Spleen (tissue), 11 donors: ENCODE data around the gene ITGA1. TPM values are rescaled to one million over a fixed set of nuclear protein-coding genes. Genes with fewer than 3 reads are reported as not detected.

Experiments
- DNase-seq: peaks from one replicate; pipeline ENCODE4 v3.0.0-alpha.2; 2020
- H3K27ac ChIP-seq, 8 donors: fragments of 200-600 bp; sonication (generic) in 7 of 8; 1 replicate in 4 of 8; 2 replicates in 4 of 8; pipeline versions ENCODE4 v1.5.0 to v1.8.0; 2016 to 2021; ENCODE audit warnings: inconsistent platforms in 4 of 8, mild to moderate bottlenecking in 4 of 8, moderate library complexity in 1 of 8
- H3K27me3 ChIP-seq, 7 donors: fragments of 200-600 bp; sonication (generic) in 6 of 7; replicated peaks in 1 of 7; 1 replicate in 4 of 7; 2 replicates in 3 of 7; pipeline versions ENCODE4 v1.5.0 to v1.8.0; 2016 to 2021; ENCODE audit warnings: inconsistent platforms in 3 of 7, mild to moderate bottlenecking in 1 of 7
- H3K36me3 ChIP-seq, 6 donors: fragments of 200-600 bp; sonication (generic) in 5 of 6; 1 replicate in 4 of 6; 2 replicates in 2 of 6; pipeline versions ENCODE4 v1.5.0 to v1.8.0; 2016 to 2021; ENCODE audit warnings: inconsistent platforms in 2 of 6
- H3K4me1 ChIP-seq, 6 donors: fragments of 200-600 bp; sonication (generic) in 5 of 6; 1 replicate in 3 of 6; 2 replicates in 3 of 6; pipeline versions ENCODE4 v1.5.0 to v1.8.0; 2016 to 2021; ENCODE audit warnings: inconsistent platforms in 3 of 6
- H3K4me3 ChIP-seq, 8 donors: fragments of 200-600 bp; sonication (generic) in 7 of 8; 1 replicate in 4 of 8; 2 replicates in 4 of 8; pipeline versions ENCODE4 v1.5.0 to v1.8.0; 2016 to 2021; ENCODE audit warnings: inconsistent platforms in 4 of 8, mild to moderate bottlenecking in 4 of 8, moderate library complexity in 2 of 8
- H3K9me3 ChIP-seq, 8 donors: fragments of 200-600 bp; sonication (generic) in 7 of 8; 1 replicate in 4 of 8; 2 replicates in 4 of 8; pipeline versions ENCODE4 v1.5.0 to v1.8.0; 2016 to 2021; ENCODE audit warnings: inconsistent platforms in 4 of 8
- POLR2A ChIP-seq, 3 donors: fragments of 450-650 bp; IDR thresholded peaks; one replicate each; pipeline ENCODE4 v1.5.1; 2017; ENCODE audit warnings: antibody characterized with exemption in 3 of 3, mild to moderate bottlenecking in 1 of 3
- POLR2AphosphoS5 ChIP-seq, 3 donors: sonication (generic); formaldehyde crosslinking; IDR thresholded peaks; one replicate each; pipeline ENCODE4 v1.5.1; 2017; ENCODE audit warnings: antibody characterized with exemption in 3 of 3
- WGBS, 5 donors: extraction: QIAGEN DNeasy Blood & Tissue Kit in 3 of 5; methylation state at CpG; one replicate each; pipeline versions ENCODE4 v1.1.5 to v1.1.7; 2013 to 2018; 5-methylcytosine and 5-hydroxymethylcytosine counted together
- intact Hi-C: fragments of 100-400 bp; cut with DNase I; formaldehyde crosslinking; loops from one replicate; pipeline ENCODE4 v1.15.0; 2023; ENCODE audit warnings: low total_unique reads
- polyA plus RNA-seq, 3 donors: library from polyadenylated mRNA; stranded (reverse); fragments of 200-250 nt; gene quantifications; one replicate each; pipeline ENCODE4 v1.2.1, GENCODE V29; 2013
- total RNA-seq, 7 donors: library from RNA; depleted of rRNA in 3 of 7; stranded (reverse); fragments of >200 nt in 3 of 7; fragmentation: NEBNext Ultra II Directional in 4 of 7; extraction: Animal tissue kit (Norgen Biotek cat#: 25700) in 4 of 7; gene quantifications; one replicate each; pipeline versions ENCODE4 v1.1.0 to v1.2.1, GENCODE V29; 2016 to 2021
- TF ChIP-seq, protein P1 (sequence below), 11 experiments: fragments of 200-600 bp in 7 of 11; fragments of 450-650 bp in 4 of 11; sonication (generic) in 4 of 11; IDR thresholded peaks in 8 of 11; conservative IDR thresholded peaks in 3 of 11; 1 replicate in 7 of 11; 2 replicates in 4 of 11; pipeline versions ENCODE4 v1.4.0 to v1.8.0; 2016 to 2021; ENCODE audit warnings: antibody characterized with exemption in 11 of 11, inconsistent platforms in 4 of 11, mild to moderate bottlenecking in 1 of 11
- donor health status: healthy with polysubstance abuse.
- donor health status: DM: no; HTN: no; CAD: no; lungs with moderate emphysema.
- donor health status: DM: no; HTN: no; CAD: no.
- donor health status: Bipolar disorder and iron deficiency.
- donor health status: healthy.
- donor health status: DM: no; HTN: no; CAD: no.
- donor health status: DM: yes; HTN: yes; CAD: no.

The ITGA1 gene
- total and polyA plus RNA-seq, 10 donors = 8.3 to 505 (median 289) TPM

DNA sequence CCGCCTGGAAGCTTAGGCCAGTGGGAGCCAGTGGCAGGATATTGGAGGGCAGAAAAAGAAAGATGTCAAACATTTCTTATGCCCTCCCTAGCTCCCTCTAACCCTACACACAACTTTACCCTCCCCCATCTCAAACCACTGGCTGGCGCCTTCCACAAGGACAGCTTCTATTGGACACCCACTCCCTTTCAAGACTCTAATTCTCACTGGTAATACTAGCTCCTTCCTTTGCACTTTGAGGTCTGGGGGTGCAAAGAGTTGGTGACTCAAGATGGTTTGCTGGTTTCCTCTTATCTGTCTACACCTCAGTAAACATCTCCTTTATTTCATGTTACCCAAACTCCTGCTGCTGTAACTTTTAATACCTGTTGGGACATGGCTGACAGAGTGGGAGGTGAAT is 11.6 kb upstream of the ITGA1 start:
- no peak for TF ChIP-seq POLR2AphosphoS5 (IDR thresholded peaks at IDR 0.05)
- TF ChIP-seq, protein P1, sequence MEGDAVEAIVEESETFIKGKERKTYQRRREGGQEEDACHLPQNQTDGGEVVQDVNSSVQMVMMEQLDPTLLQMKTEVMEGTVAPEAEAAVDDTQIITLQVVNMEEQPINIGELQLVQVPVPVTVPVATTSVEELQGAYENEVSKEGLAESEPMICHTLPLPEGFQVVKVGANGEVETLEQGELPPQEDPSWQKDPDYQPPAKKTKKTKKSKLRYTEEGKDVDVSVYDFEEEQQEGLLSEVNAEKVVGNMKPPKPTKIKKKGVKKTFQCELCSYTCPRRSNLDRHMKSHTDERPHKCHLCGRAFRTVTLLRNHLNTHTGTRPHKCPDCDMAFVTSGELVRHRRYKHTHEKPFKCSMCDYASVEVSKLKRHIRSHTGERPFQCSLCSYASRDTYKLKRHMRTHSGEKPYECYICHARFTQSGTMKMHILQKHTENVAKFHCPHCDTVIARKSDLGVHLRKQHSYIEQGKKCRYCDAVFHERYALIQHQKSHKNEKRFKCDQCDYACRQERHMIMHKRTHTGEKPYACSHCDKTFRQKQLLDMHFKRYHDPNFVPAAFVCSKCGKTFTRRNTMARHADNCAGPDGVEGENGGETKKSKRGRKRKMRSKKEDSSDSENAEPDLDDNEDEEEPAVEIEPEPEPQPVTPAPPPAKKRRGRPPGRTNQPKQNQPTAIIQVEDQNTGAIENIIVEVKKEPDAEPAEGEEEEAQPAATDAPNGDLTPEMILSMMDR (IDR thresholded peaks at IDR 0.05 in 8 of 11, conservative IDR thresholded peaks at IDR 0.05 in 3 of 11) = no peak
- TF ChIP-seq POLR2A (IDR thresholded peaks at IDR 0.05) = no peak
- no peak overlapping the region for H3K4me3 ChIP-seq
- no peak for DNase-seq
- no peaks in the 10 kb centered on the region for H3K9me3 ChIP-seq
- peaks cover 12 to 51% (median 39%) of the 10 kb centered on the region in 6 donors for H3K4me1 ChIP-seq
- intact Hi-C loops = no loop called here
- 74 to 90% (median 85%) methylated on average over 2 of the region's 2 CpGs for WGBS, 5 donors
- no peaks in the 10 kb centered on the region for H3K27me3 ChIP-seq
- peak overlapping the region; percentile 19 to 81 (median 64) for H3K27ac ChIP-seq
- no peaks in the 10 kb centered on the region for H3K36me3 ChIP-seq

DNA sequence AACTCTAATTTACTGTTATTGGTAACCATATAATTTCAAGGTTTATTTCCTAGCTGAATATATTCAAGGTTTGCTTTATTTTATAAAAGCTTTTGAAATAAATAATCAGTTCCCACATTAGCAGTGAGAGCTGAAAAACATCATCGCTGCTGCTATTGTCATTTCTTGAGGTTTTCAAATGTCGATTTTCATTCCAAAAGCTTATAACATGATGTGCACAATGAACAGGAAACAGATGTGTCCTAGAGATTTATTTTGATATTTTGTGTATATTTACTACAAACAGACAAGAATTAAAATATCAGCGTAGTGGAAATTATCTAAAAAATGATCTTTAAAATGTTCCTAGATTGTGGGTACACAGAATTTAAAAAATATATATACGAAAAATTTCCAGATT is 10.5 kb upstream of the ITGA1 start:
- Histone ChIP-seq H3K27ac (peak overlapping the region; percentile 19 to 81 (median 64)), H3K9me3 (no peaks in the 10 kb centered on the region), H3K4me1 (peaks cover 12 to 41% (median 31%) of the 10 kb centered on the region in 6 donors), H3K4me3 (no peak overlapping the region), H3K36me3 (no peaks in the 10 kb centered on the region), H3K27me3 (no peaks in the 10 kb centered on the region)
- no peak for DNase-seq
- intact Hi-C loops = no loop called here
- TF ChIP-seq, protein P1 (IDR thresholded peaks at IDR 0.05 in 8 of 11, conservative IDR thresholded peaks at IDR 0.05 in 3 of 11) = no peak
- TF ChIP-seq POLR2AphosphoS5 (IDR thresholded peaks at IDR 0.05) (no peak), POLR2A (IDR thresholded peaks at IDR 0.05) (no peak)
- 52 to 63% (median 57%) methylated on average over 4 of the region's 4 CpGs for WGBS, 5 donors

DNA sequence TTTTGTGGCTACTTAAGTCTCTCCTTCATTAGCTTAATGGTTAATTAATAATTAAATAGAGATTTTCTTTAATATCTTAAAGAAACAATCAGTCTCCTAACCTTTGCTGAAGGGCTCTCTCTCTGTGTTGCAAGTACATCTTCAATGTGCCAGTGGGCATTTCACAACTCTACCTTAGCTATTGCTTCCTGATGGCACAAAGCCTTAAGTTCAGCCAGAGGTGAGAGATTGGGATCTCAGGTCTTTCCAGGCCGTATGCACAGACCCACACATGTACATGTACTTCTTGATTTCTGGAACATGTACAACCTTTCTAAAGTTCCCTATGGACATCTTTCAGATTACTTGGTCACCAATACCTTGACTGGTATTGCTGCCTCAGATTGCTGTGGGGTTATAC is 8.9 kb upstream of the ITGA1 start:
- H3K36me3 ChIP-seq = no peaks in the 10 kb centered on the region
- H3K9me3 ChIP-seq = no peaks in the 10 kb centered on the region
- H3K4me1 ChIP-seq = peaks cover 12 to 27% (median 20%) of the 10 kb centered on the region in 6 donors
- WGBS, 5 donors = 69 to 83% (median 78%) methylated on average over 1 of the region's 1 CpG
- intact Hi-C loops = no loop called here
- no peak overlapping the region for H3K4me3 ChIP-seq
- DNase-seq = no peak
- H3K27me3 ChIP-seq = peaks cover 0 to under 1% (median 0%) of the 10 kb centered on the region in 7 donors
- TF ChIP-seq POLR2A (IDR thresholded peaks at IDR 0.05) (no peak), POLR2AphosphoS5 (IDR thresholded peaks at IDR 0.05) (no peak)
- TF ChIP-seq, protein P1 (IDR thresholded peaks at IDR 0.05 in 8 of 11, conservative IDR thresholded peaks at IDR 0.05 in 3 of 11) = no peak
- peak overlapping the region in 1 of 8 donors; percentile 1 for H3K27ac ChIP-seq

DNA sequence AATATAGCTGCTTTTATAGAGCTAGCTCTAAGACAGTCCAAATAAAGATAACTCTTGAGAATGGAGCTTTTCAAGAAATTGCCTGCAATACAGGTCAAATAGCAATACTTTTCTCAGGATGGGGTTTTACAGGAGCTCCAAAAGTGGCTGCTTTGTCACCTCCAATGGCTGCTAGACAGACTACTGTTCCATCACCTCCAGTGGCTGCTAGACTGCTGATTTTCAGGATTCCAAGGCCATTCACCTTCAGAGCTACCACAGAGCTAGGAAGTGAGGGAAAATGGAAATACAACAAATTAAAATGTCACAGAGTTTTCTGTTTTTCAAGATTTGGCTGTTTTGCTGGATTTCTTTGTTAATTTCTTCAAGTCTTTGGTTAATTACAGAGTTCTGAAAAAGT is 8.5 kb upstream of the ITGA1 start:
- intact Hi-C loops = no loop called here
- H3K9me3 ChIP-seq = no peaks in the 10 kb centered on the region
- H3K27me3 ChIP-seq = peaks cover 0 to 5% (median 0%) of the 10 kb centered on the region in 7 donors
- no peak for DNase-seq
- TF ChIP-seq, protein P1 (IDR thresholded peaks at IDR 0.05 in 8 of 11, conservative IDR thresholded peaks at IDR 0.05 in 3 of 11) = no peak
- TF ChIP-seq POLR2AphosphoS5 (IDR thresholded peaks at IDR 0.05) (no peak), POLR2A (IDR thresholded peaks at IDR 0.05) (no peak)
- no peaks in the 10 kb centered on the region for H3K36me3 ChIP-seq
- peak overlapping the region in 1 of 8 donors; percentile 1 for H3K27ac ChIP-seq
- H3K4me1 ChIP-seq = peaks cover 10 to 23% (median 18%) of the 10 kb centered on the region in 6 donors
- H3K4me3 ChIP-seq = no peak overlapping the region
